Stimulated activated CD4-positive, alpha-beta T cell treated with anti-CD3 and anti-CD28 coated beads, Interleukin-4, amount 100 ng/mL, for 4 hours (primary cell): ENCODE measurements around the gene FAM76B.
"Not testable (repeated sequence)": the region's sequence is repeated elsewhere in the genome, so short reads cannot be mapped to it uniquely, and the experiment has no call there.

ENCODE experiments used
- DNase-seq, 2 experiments: peaks; one replicate each; pipeline ENCODE4 v3.0.0-alpha.2; 2020

FAM76B gene

GRCh38 chr11:95789506-95790122, at the start of gene FAM76B:
FAM76B (minus strand) TSS chr11:95789782; CDS start chr11:95789478, 304 bp downstream.
- DNase-seq = peak; percentile 88 to 96

GRCh38 chr11:95835768-95836488, 46.3 kb upstream of the FAM76B start:
- DNase-seq = peak; percentile 35 to 50

- DNase-seq = no peak
Observed at GRCh38 chr11:95835351-95835750, 45.8 kb upstream of the FAM76B start.

GRCh38 chr11:95833378-95833777, 43.8 kb upstream of the FAM76B start:
- DNase-seq = no peak

GRCh38 chr11:95832763-95833162, 43.2 kb upstream of the FAM76B start:
- no peak for DNase-seq

- DNase-seq = no peak
Observed at GRCh38 chr11:95831198-95831883, 41.8 kb upstream of the FAM76B start.

- no peak for DNase-seq
Observed at GRCh38 chr11:95829580-95830259, 40.1 kb upstream of the FAM76B start.

GRCh38 chr11:95827696-95828095, 38.1 kb upstream of the FAM76B start:
- no peak for DNase-seq

- DNase-seq = no peak
Observed at GRCh38 chr11:95821640-95822039, 32.1 kb upstream of the FAM76B start.

- no peak for DNase-seq
Observed at GRCh38 chr11:95816037-95816436, 26.5 kb upstream of the FAM76B start.

- DNase-seq = not testable (repeated sequence)
Observed at GRCh38 chr11:95811052-95811451, 21.5 kb upstream of the FAM76B start.

- not testable (repeated sequence) for DNase-seq
Observed at GRCh38 chr11:95806464-95806863, 16.9 kb upstream of the FAM76B start.

GRCh38 chr11:95805869-95806268, 16.3 kb upstream of the FAM76B start:
- DNase-seq = no peak

- no peak for DNase-seq
Observed at GRCh38 chr11:95803973-95804372, 14.4 kb upstream of the FAM76B start.

- no peak for DNase-seq
Observed at GRCh38 chr11:95802806-95803205, 13.2 kb upstream of the FAM76B start.

- DNase-seq = no peak
Observed at GRCh38 chr11:95800438-95800837, 10.9 kb upstream of the FAM76B start.

GRCh38 chr11:95799546-95799945, 10.0 kb upstream of the FAM76B start:
- no peak for DNase-seq

- no peak for DNase-seq
Observed at GRCh38 chr11:95796501-95796900, 6.9 kb upstream of the FAM76B start.

GRCh38 chr11:95795627-95796295, 6.2 kb upstream of the FAM76B start:
- DNase-seq = no peak

- no peak for DNase-seq
Observed at GRCh38 chr11:95794086-95794485, 4.5 kb upstream of the FAM76B start.

- DNase-seq = no peak
Observed at GRCh38 chr11:95793116-95793515, 3.5 kb upstream of the FAM76B start.

GRCh38 chr11:95792700-95793099, 3.1 kb upstream of the FAM76B start:
- no peak for DNase-seq

- DNase-seq = no peak
Observed at GRCh38 chr11:95792200-95792599, 2.6 kb upstream of the FAM76B start.
